T-helper 17 cell (primary cell): ENCODE results near the gene RAI1. TPM values are rescaled to one million over a fixed set of nuclear protein-coding genes. Genes with fewer than 3 reads are reported as not detected.

ENCODE experiments used
- total RNA-seq, 4 donors: library from RNA in 2 of 4; stranded (reverse) in 2 of 4; gene quantifications; one replicate each; pipeline ENCODE4 v1.2.3 and lab custom pipeline; 2022 to 2026

Gene RAI1
- total RNA-seq, 2 donors from 2014 or later: 18.4 to 18.6 TPM

Other genes with a start within 250 kb of the RAI1 start
- 10 to 100 TPM; 16.5 to 24.7 TPM for gene MED9, start 204.5 kb upstream of the RAI1 start, total RNA-seq
- gene RASD1, start 185.1 kb upstream of the RAI1 start, total RNA-seq: 1 to 10 TPM in 1 of 2 donors, under 1 TPM in 1; 0.97 to 1.4 TPM
- 10 to 100 TPM; 13.8 to 14.8 TPM for gene PEMT, start 89.8 kb upstream of the RAI1 start, total RNA-seq
- 100 to 1,000 TPM; 198 to 241 TPM for gene SREBF1, start 155.5 kb downstream of the RAI1 start, total RNA-seq